MM.1S (cell line): ENCODE measurements around the gene GOLGA3.

Source experiments
- DNase-seq: peaks from one replicate; pipeline ENCODE4 v3.0.0-alpha.2; 2015
- H2AFZ ChIP-seq: fragments of 300-600 bp; sonication (generic); 2 replicates; pipeline ENCODE4 v1.6.0; 2016; ENCODE audit warnings: antibody characterized with exemption, low read length
- H3F3A ChIP-seq: fragments of 300-600 bp; sonication (generic); 2 replicates; pipeline ENCODE4 v1.6.1; 2016; ENCODE audit warnings: mild to moderate bottlenecking, antibody characterized with exemption, low read length, moderate library complexity, mixed read lengths; ENCODE audit not compliant: insufficient read depth
- H3K27ac ChIP-seq: fragments of 300-600 bp; sonication (generic); 2 replicates; pipeline ENCODE4 v1.5.1; 2016; ENCODE audit warnings: mild to moderate bottlenecking, low read length
- H3K27me3 ChIP-seq: fragments of 300-600 bp; sonication (generic); replicated peaks from 2 replicates; pipeline ENCODE4 v1.6.0; 2016; ENCODE audit warnings: low read length; ENCODE audit not compliant: insufficient read depth
- H3K36me3 ChIP-seq: fragments of 300-600 bp; sonication (generic); replicated peaks from 2 replicates; pipeline ENCODE4 v1.6.1; 2016; ENCODE audit warnings: mild to moderate bottlenecking, low read length, mixed read lengths; ENCODE audit not compliant: insufficient read depth
- H3K4me1 ChIP-seq: fragments of 300-600 bp; sonication (generic); 2 replicates; pipeline ENCODE4 v1.6.1; 2016; ENCODE audit warnings: low read length, mixed read lengths
- H3K4me2 ChIP-seq: fragments of 300-600 bp; sonication (generic); 2 replicates; pipeline ENCODE4 v1.6.0; 2016; ENCODE audit warnings: low read depth, low read length
- H3K4me3 ChIP-seq: fragments of 300-600 bp; sonication (generic); 2 replicates; pipeline ENCODE4 v1.5.1; 2016; ENCODE audit warnings: low read length, mixed read lengths
- H3K79me2 ChIP-seq: fragments of 300-600 bp; sonication (generic); 2 replicates; pipeline ENCODE4 v1.6.1; 2016; ENCODE audit warnings: mixed run types, low read length, mixed read lengths
- H3K9ac ChIP-seq: fragments of 300-600 bp; sonication (generic); 2 replicates; pipeline ENCODE4 v1.6.1; 2016; ENCODE audit warnings: low read length, mixed read lengths
- H3K9me2 ChIP-seq: fragments of 300-600 bp; sonication (generic); replicated peaks from 2 replicates; pipeline ENCODE4 v1.6.1; 2016; ENCODE audit warnings: mild to moderate bottlenecking, low read length, mixed read lengths; ENCODE audit not compliant: insufficient read depth
- H3K9me3 ChIP-seq: fragments of 300-600 bp; sonication (generic); replicated peaks from 2 replicates; pipeline ENCODE4 v1.6.1; 2016; ENCODE audit warnings: mild to moderate bottlenecking, low read length, mixed read lengths; ENCODE audit not compliant: insufficient read depth
- H4K20me1 ChIP-seq: fragments of 300-600 bp; sonication (generic); 2 replicates; pipeline ENCODE4 v1.6.1; 2016; ENCODE audit warnings: mild to moderate bottlenecking, low read length, moderate library complexity, mixed read lengths; ENCODE audit not compliant: insufficient read depth
- EZH2 ChIP-seq: fragments of 300-600 bp; sonication (generic); optimal IDR thresholded peaks from 2 replicates; pipeline ENCODE3; 2017; ENCODE audit warnings: low read depth, mild to moderate bottlenecking, antibody characterized with exemption, low read length, mixed read lengths
- EZH2phosphoT487 ChIP-seq: fragments of 300-600 bp; sonication (generic); IDR thresholded peaks from 2 replicates; pipeline ENCODE4 v1.6.1; 2018; ENCODE audit warnings: antibody characterized with exemption, low read length
- TF ChIP-seq, protein P1 (sequence below): fragments of 300-600 bp; sonication (generic); IDR thresholded peaks from 2 replicates; pipeline ENCODE4 v1.5.1; 2016; ENCODE audit warnings: antibody characterized with exemption, low read length, mixed read lengths

The GOLGA3 gene

DNA sequence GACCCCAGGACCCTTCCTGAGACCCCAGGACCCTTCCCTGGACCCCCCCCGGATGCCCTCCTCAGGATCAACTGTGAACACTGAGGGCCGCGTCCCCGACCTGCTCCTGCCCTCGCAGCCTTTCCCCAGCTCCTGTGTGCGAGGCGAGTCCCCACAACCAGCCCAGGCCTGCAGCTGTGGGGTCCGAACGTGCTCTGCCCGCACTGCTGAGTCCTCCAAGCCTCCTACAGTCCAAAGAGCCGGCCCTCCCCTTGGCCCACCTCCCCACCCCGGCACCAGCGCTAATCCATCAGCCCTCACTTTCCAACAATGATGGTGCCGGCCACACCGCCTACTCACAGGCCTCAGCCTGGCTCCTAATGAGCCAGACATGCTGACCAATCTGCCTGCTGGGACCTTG is 40.8 kb downstream of the GOLGA3 start:
- Histone ChIP-seq H3K79me2 (no peaks in the 10 kb centered on the region), H3K36me3 (no peaks in the 10 kb centered on the region), H3F3A (no peaks in the 10 kb centered on the region), H3K9me2 (no peaks in the 10 kb centered on the region), H3K4me3 (no peak overlapping the region), H2AFZ (no peak overlapping the region), H3K27ac (no peak overlapping the region), H3K4me2 (no peak overlapping the region), H3K27me3 (no peaks in the 10 kb centered on the region), H3K9ac (no peak overlapping the region), H3K4me1 (no peaks in the 10 kb centered on the region), H3K9me3 (no peaks in the 10 kb centered on the region), H4K20me1 (no peaks in the 10 kb centered on the region)
- TF ChIP-seq, protein P1, sequence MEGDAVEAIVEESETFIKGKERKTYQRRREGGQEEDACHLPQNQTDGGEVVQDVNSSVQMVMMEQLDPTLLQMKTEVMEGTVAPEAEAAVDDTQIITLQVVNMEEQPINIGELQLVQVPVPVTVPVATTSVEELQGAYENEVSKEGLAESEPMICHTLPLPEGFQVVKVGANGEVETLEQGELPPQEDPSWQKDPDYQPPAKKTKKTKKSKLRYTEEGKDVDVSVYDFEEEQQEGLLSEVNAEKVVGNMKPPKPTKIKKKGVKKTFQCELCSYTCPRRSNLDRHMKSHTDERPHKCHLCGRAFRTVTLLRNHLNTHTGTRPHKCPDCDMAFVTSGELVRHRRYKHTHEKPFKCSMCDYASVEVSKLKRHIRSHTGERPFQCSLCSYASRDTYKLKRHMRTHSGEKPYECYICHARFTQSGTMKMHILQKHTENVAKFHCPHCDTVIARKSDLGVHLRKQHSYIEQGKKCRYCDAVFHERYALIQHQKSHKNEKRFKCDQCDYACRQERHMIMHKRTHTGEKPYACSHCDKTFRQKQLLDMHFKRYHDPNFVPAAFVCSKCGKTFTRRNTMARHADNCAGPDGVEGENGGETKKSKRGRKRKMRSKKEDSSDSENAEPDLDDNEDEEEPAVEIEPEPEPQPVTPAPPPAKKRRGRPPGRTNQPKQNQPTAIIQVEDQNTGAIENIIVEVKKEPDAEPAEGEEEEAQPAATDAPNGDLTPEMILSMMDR, result no peak
- TF ChIP-seq EZH2, result no peak
- no peak for TF ChIP-seq EZH2phosphoT487
- DNase-seq, result no peak

DNA sequence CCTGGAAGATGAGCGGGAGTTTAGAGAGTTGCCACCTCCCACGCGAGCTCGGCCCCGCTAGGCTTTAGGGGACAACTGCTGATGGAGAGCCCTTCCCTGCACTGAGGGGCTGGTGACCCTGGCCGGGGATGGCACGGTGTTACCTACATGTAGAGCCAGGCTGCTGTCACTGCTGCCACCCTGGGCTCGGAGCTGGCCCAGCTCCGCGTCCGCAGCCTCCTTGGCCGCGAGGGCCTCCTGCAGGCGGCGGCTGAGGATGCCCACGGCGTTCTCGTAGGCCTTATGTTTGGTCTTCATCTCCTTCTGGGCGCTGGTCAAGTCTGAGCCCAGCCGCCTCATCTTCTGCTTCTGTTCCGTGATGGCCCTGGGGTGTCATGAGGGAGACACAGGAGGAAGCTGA is 42.5 kb downstream of the GOLGA3 start:
- H3K79me2 ChIP-seq, result no peaks in the 10 kb centered on the region
- no peaks in the 10 kb centered on the region for H3K9me2 ChIP-seq
- H3K4me2 ChIP-seq, result no peak overlapping the region
- H3F3A ChIP-seq, result no peaks in the 10 kb centered on the region
- H4K20me1 ChIP-seq, result no peaks in the 10 kb centered on the region
- H3K9ac ChIP-seq, result no peak overlapping the region
- H3K4me3 ChIP-seq, result no peak overlapping the region
- DNase-seq, result no peak
- no peaks in the 10 kb centered on the region for H3K27me3 ChIP-seq
- no peak overlapping the region for H3K27ac ChIP-seq
- TF ChIP-seq, protein P1, result no peak
- no peak for TF ChIP-seq EZH2phosphoT487
- no peak for TF ChIP-seq EZH2
- no peaks in the 10 kb centered on the region for H3K4me1 ChIP-seq
- H3K9me3 ChIP-seq, result no peaks in the 10 kb centered on the region
- H2AFZ ChIP-seq, result no peak overlapping the region
- no peaks in the 10 kb centered on the region for H3K36me3 ChIP-seq

DNA sequence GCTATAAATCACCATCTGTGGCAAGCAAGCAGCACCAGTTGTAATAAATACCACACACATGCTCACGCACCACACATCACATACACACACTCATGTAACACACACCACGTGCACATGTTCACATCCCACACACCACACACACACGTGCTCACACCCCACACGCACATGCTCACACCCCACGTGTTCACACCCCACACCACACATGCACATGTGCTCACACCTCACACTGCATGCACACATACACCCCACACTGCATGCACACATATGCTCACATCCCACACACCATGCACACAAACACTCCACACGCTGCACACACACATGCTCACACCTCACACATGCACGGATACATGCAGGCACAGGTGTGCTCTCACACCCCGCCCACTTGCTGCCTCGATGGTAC is 44.1 kb downstream of the GOLGA3 start:
- Histone ChIP-seq H3K9ac (no peak overlapping the region), H4K20me1 (no peaks in the 10 kb centered on the region), H3K9me2 (no peaks in the 10 kb centered on the region), H3K27me3 (no peaks in the 10 kb centered on the region), H3K4me2 (no peak overlapping the region), H3K9me3 (no peaks in the 10 kb centered on the region), H3K79me2 (no peaks in the 10 kb centered on the region), H2AFZ (no peak overlapping the region), H3K4me3 (no peak overlapping the region), H3F3A (no peaks in the 10 kb centered on the region), H3K36me3 (no peaks in the 10 kb centered on the region), H3K27ac (no peak overlapping the region), H3K4me1 (no peaks in the 10 kb centered on the region)
- TF ChIP-seq, protein P1, result no peak
- TF ChIP-seq EZH2 (no peak), EZH2phosphoT487 (no peak)
- no peak for DNase-seq
